Neural progenitor cell (in vitro differentiated cells): ENCODE data around the gene TLR7. TPM values are rescaled to one million over a fixed set of nuclear protein-coding genes. Genes with fewer than 3 reads are reported as not detected.

Experiments
- DNase-seq: peaks from one replicate; pipeline ENCODE4 v3.0.0-alpha.2; 2016; ENCODE audit warnings: low spot score
- H2AFZ ChIP-seq: fragments of 200-600 bp; sonication (generic); replicated peaks from 2 replicates; pipeline ENCODE4 v1.6.1; 2016; ENCODE audit warnings: antibody characterized with exemption
- H3F3A ChIP-seq: fragments of 200-600 bp; sonication (generic); 2 replicates; pipeline ENCODE4 v1.6.1; 2016; ENCODE audit warnings: antibody characterized with exemption, low read depth
- H3K27ac ChIP-seq: fragments of 200-600 bp; sonication (generic); 2 replicates; pipeline ENCODE4 v1.5.1; 2016; ENCODE audit warnings: mild to moderate bottlenecking
- H3K27me3 ChIP-seq: fragments of 200-600 bp; sonication (generic); 2 replicates; pipeline ENCODE4 v1.6.1; 2016; ENCODE audit warnings: mild to moderate bottlenecking, moderate library complexity
- H3K36me3 ChIP-seq: fragments of 200-600 bp; sonication (generic); 2 replicates; pipeline ENCODE4 v1.5.1; 2016
- H3K4me1 ChIP-seq: fragments of 200-600 bp; sonication (generic); 2 replicates; pipeline ENCODE4 v1.6.1; 2016; ENCODE audit warnings: mixed run types
- H3K4me2 ChIP-seq: fragments of 200-600 bp; sonication (generic); 2 replicates; pipeline ENCODE4 v1.6.1; 2016
- H3K4me3 ChIP-seq: fragments of 200-600 bp; sonication (generic); 2 replicates; pipeline ENCODE4 v1.5.1; 2016
- H3K79me2 ChIP-seq: fragments of 200-600 bp; sonication (generic); 2 replicates; pipeline ENCODE4 v1.6.1; 2016; ENCODE audit warnings: low read depth
- H3K9ac ChIP-seq: fragments of 200-600 bp; sonication (generic); 2 replicates; pipeline ENCODE4 v1.6.1; 2016
- H3K9me3 ChIP-seq: fragments of 200-600 bp; sonication (generic); 2 replicates; pipeline ENCODE4 v1.5.1; 2016; ENCODE audit warnings: low read depth
- H4K20me1 ChIP-seq: fragments of 200-600 bp; sonication (generic); 2 replicates; pipeline ENCODE4 v1.6.1; 2016; ENCODE audit warnings: low read depth
- H3K27ac Mint-ChIP-seq: 3 replicates; pipeline ENCODE4 v1.8.0; 2021; ENCODE audit warnings: mixed read lengths
- H3K27me3 Mint-ChIP-seq: 2 replicates; pipeline ENCODE4 v1.8.0; 2022; ENCODE audit warnings: low read depth, mild to moderate bottlenecking, inconsistent platforms, moderate library complexity, mixed read lengths; ENCODE audit not compliant: insufficient read depth
- H3K36me3 Mint-ChIP-seq: 3 replicates; pipeline ENCODE4 v1.8.0; 2021; ENCODE audit warnings: mixed read lengths
- H3K4me1 Mint-ChIP-seq: 3 replicates; pipeline ENCODE4 v1.8.0; 2021; ENCODE audit warnings: mixed read lengths
- H3K4me3 Mint-ChIP-seq: 3 replicates; pipeline ENCODE4 v1.8.0; 2021; ENCODE audit warnings: mild to moderate bottlenecking, moderate library complexity, mixed read lengths
- H3K9me3 Mint-ChIP-seq: 3 replicates; pipeline ENCODE4 v1.8.0; 2020; ENCODE audit warnings: mixed read lengths
- CTCF ChIP-seq: fragments of 200-600 bp; sonication (generic); IDR thresholded peaks from 2 replicates; pipeline ENCODE4 v1.5.1; 2017; ENCODE audit warnings: antibody characterized with exemption, mild to moderate bottlenecking
- EZH2 ChIP-seq: fragments of 200-600 bp; sonication (generic); IDR thresholded peaks from 2 replicates; pipeline ENCODE4 v1.6.1; 2017; ENCODE audit warnings: antibody characterized with exemption, mild to moderate bottlenecking, moderate library complexity
- EZH2phosphoT487 ChIP-seq: fragments of 200-600 bp; sonication (generic); IDR thresholded peaks from 2 replicates; pipeline ENCODE4 v1.6.1; 2017; ENCODE audit warnings: antibody characterized with exemption
- total RNA-seq: library from RNA; depleted of rRNA; stranded (reverse); fragments of >200 nt; gene quantifications from 2 replicates; pipeline ENCODE4 v1.2.3, GENCODE V29; 2015; ENCODE audit warnings: low replicate concordance

TLR7 gene
- total RNA-seq, 1 donor from 2014 or later: not detected

- H3K36me3 ChIP-seq: no peaks in the 10 kb centered on the region
- no peak overlapping the region for H2AFZ ChIP-seq
- H4K20me1 ChIP-seq: no peaks in the 10 kb centered on the region
- no peak overlapping the region for H3K9ac ChIP-seq
- H3K27ac ChIP-seq: no peak overlapping the region
- peaks cover 2% of the 10 kb centered on the region for H3K27me3 Mint-ChIP-seq
- DNase-seq: no peak
- H3K9me3 ChIP-seq: no peaks in the 10 kb centered on the region
- no peaks in the 10 kb centered on the region for H3K4me1 ChIP-seq
- H3K27me3 ChIP-seq: no peaks in the 10 kb centered on the region
- TF ChIP-seq EZH2: no peak
- TF ChIP-seq CTCF: no peak
- TF ChIP-seq EZH2phosphoT487: no peak
- H3K79me2 ChIP-seq: no peaks in the 10 kb centered on the region
- H3K4me1 Mint-ChIP-seq: no peaks in the 10 kb centered on the region
- no peaks in the 10 kb centered on the region for H3K9me3 Mint-ChIP-seq
- H3K27ac Mint-ChIP-seq: no peak overlapping the region
- no peak overlapping the region for H3K4me2 ChIP-seq
- no peaks in the 10 kb centered on the region for H3K36me3 Mint-ChIP-seq
- no peak overlapping the region for H3K4me3 Mint-ChIP-seq
- no peaks in the 10 kb centered on the region for H3F3A ChIP-seq
- H3K4me3 ChIP-seq: no peak overlapping the region
Measured at GRCh38 chrX:12911122-12911470, 44.2 kb downstream of the TLR7 start.

GRCh38 chrX:12912791-12913482 lies 46.1 kb downstream of the TLR7 start:
- Histone ChIP-seq H3K4me1 (no peaks in the 10 kb centered on the region), H3K27me3 (no peaks in the 10 kb centered on the region), H3K79me2 (no peaks in the 10 kb centered on the region), H3K36me3 (no peaks in the 10 kb centered on the region), H3K4me3 (no peak overlapping the region), H3K9ac (no peak overlapping the region), H3K9me3 (no peaks in the 10 kb centered on the region), H4K20me1 (no peaks in the 10 kb centered on the region), H3K4me2 (no peak overlapping the region), H3F3A (no peaks in the 10 kb centered on the region), H3K27ac (no peak overlapping the region), H2AFZ (no peak overlapping the region)
- H3K4me3 Mint-ChIP-seq: no peak overlapping the region
- H3K9me3 Mint-ChIP-seq: no peaks in the 10 kb centered on the region
- no peak for DNase-seq
- no peak overlapping the region for H3K27ac Mint-ChIP-seq
- H3K36me3 Mint-ChIP-seq: no peaks in the 10 kb centered on the region
- H3K4me1 Mint-ChIP-seq: no peaks in the 10 kb centered on the region
- TF ChIP-seq CTCF: peak; percentile 21
- no peak for TF ChIP-seq EZH2
- no peak for TF ChIP-seq EZH2phosphoT487
- peaks cover 2% of the 10 kb centered on the region for H3K27me3 Mint-ChIP-seq

- no peaks in the 10 kb centered on the region for H3K9me3 Mint-ChIP-seq
- H3K27me3 ChIP-seq: no peaks in the 10 kb centered on the region
Measured at GRCh38 chrX:12917753-12918152, 50.9 kb downstream of the TLR7 start.

More at GRCh38 chrX:12917753-12918152, 50.9 kb downstream of the TLR7 start:
- Histone ChIP-seq H3K9me3 (no peaks in the 10 kb centered on the region), H3K9ac (no peak overlapping the region), H4K20me1 (no peaks in the 10 kb centered on the region), H3K4me3 (no peak overlapping the region), H3K27ac (no peak overlapping the region), H3F3A (no peaks in the 10 kb centered on the region), H2AFZ (no peak overlapping the region), H3K4me1 (no peaks in the 10 kb centered on the region), H3K36me3 (no peaks in the 10 kb centered on the region), H3K4me2 (no peak overlapping the region), H3K79me2 (no peaks in the 10 kb centered on the region)
- Mint-ChIP-seq H3K27ac (no peak overlapping the region), H3K36me3 (no peaks in the 10 kb centered on the region), H3K27me3 (peaks cover 2% of the 10 kb centered on the region), H3K4me3 (no peak overlapping the region), H3K4me1 (no peaks in the 10 kb centered on the region)
- DNase-seq: no peak
- no peak for TF ChIP-seq CTCF
- TF ChIP-seq EZH2: no peak
- no peak for TF ChIP-seq EZH2phosphoT487
